Common myeloid progenitor, CD34-positive (primary cell): Measurements from ENCODE around the gene COX4I1.

Source experiments
- CTCF ChIA-PET: fragments of 350-600 bp; sonication (Branson Sonifier 250); formaldehyde crosslinking; loops from one replicate; lab custom pipeline; 2021; ENCODE audit warnings: antibody characterized with exemption; lab: Charles Lee
- POLR2A ChIA-PET: fragments of 350-600 bp; sonication (Branson Sonifier 250); formaldehyde crosslinking; loops from one replicate; lab custom pipeline; 2021; ENCODE audit warnings: antibody characterized with exemption; lab: Charles Lee
- DNase-seq, 3 donors: peaks; one replicate each; pipeline versions ENCODE4 v3.0.0 to v3.0.0-alpha.2; 2013
- H3K27ac ChIP-seq, 2 experiments: 1 replicate in 1 of 2; 2 replicates in 1 of 2; pipeline ENCODE4 v1.7.0; 2013; ENCODE audit warnings: inconsistent platforms in 2 of 2, low read length in 2 of 2, mild to moderate bottlenecking in 2 of 2, low read depth in 1 of 2, moderate library complexity in 1 of 2; ENCODE audit not compliant: severe bottlenecking in 2 of 2, insufficient read depth in 1 of 2, poor library complexity in 1 of 2
- H3K27me3 ChIP-seq, 5 experiments: replicated peaks in 2 of 5; 1 replicate in 3 of 5; 2 replicates in 2 of 5; pipeline versions ENCODE4 v1.6.1 to v1.7.0; 2013; ENCODE audit warnings: low read length in 4 of 5, mild to moderate bottlenecking in 2 of 5, moderate library complexity in 2 of 5, inconsistent platforms in 1 of 5; ENCODE audit not compliant: insufficient read depth in 5 of 5, control insufficient read depth in 4 of 5
- H3K36me3 ChIP-seq, 4 experiments: 1 replicate in 2 of 4; 2 replicates in 2 of 4; pipeline versions ENCODE4 v1.6.1 to v1.7.0; 2013; ENCODE audit warnings: low read length in 3 of 4, control low read depth in 1 of 4, mild to moderate bottlenecking in 1 of 4; ENCODE audit not compliant: control insufficient read depth in 4 of 4, insufficient read depth in 4 of 4
- H3K4me1 ChIP-seq, 4 experiments: 1 replicate in 3 of 4; 2 replicates in 1 of 4; pipeline versions ENCODE4 v1.6.1 to v1.7.1; 2013; ENCODE audit warnings: low read length in 3 of 4, mild to moderate bottlenecking in 3 of 4, control low read depth in 1 of 4, inconsistent platforms in 1 of 4, moderate library complexity in 1 of 4; ENCODE audit not compliant: control insufficient read depth in 4 of 4, insufficient read depth in 4 of 4; ENCODE audit errors: control extremely low read depth in 1 of 4
- H3K4me3 ChIP-seq, 7 experiments: 1 replicate in 4 of 7; 2 replicates in 3 of 7; pipeline versions ENCODE4 v1.5.1 to v1.7.0; 2013; ENCODE audit warnings: mild to moderate bottlenecking in 7 of 7, low read length in 6 of 7, moderate library complexity in 6 of 7, inconsistent platforms in 2 of 7, low read depth in 2 of 7, control low read depth in 1 of 7; ENCODE audit not compliant: insufficient read depth in 4 of 7, control insufficient read depth in 1 of 7; ENCODE audit errors: extremely low read depth in 1 of 7
- H3K9me3 ChIP-seq, 5 experiments: 1 replicate in 4 of 5; 2 replicates in 1 of 5; pipeline versions ENCODE4 v1.6.1 to v1.7.1; 2013; ENCODE audit warnings: low read length in 4 of 5, mild to moderate bottlenecking in 2 of 5, inconsistent platforms in 1 of 5, low read depth in 1 of 5, moderate library complexity in 1 of 5; ENCODE audit not compliant: control insufficient read depth in 4 of 5, insufficient read depth in 2 of 5; ENCODE audit errors: control extremely low read depth in 1 of 5
- WGBS: methylation state at CpG from one replicate; pipeline ENCODE4 v1.1.5; 2013; ENCODE audit not compliant: insufficient coverage; 5-methylcytosine and 5-hydroxymethylcytosine counted together

COX4I1 gene

GRCh38 chr16:85838381-85838780, 38.9 kb downstream of the COX4I1 start:
- H3K27me3 ChIP-seq, result peaks cover 0 to 21% (median 2%) of the 10 kb centered on the region in 5 experiments
- 62% methylated on average over 11 of the region's 11 CpGs for WGBS
- H3K4me1 ChIP-seq, result no peaks in the 10 kb centered on the region
- POLR2A ChIA-PET, result no interaction called here
- H3K36me3 ChIP-seq, result no peaks in the 10 kb centered on the region
- H3K4me3 ChIP-seq, result no peak overlapping the region
- H3K9me3 ChIP-seq, result peaks cover 0 to 2% (median 0%) of the 10 kb centered on the region in 5 experiments
- DNase-seq, result peak in 1 of 3 donors; percentile 33
- H3K27ac ChIP-seq, result no peak overlapping the region
- CTCF ChIA-PET, result interaction anchor here (0.8 to 1.9 kb wide), 4 partner anchors 19 to 148 kb away, joined by 3 to 5 read pairs (median 4); no protein-coding TSS in a partner anchor

GRCh38 chr16:85838876-85839585, 39.5 kb downstream of the COX4I1 start:
- 97% methylated on average over 20 of the region's 21 CpGs for WGBS
- POLR2A ChIA-PET, result no interaction called here
- H3K36me3 ChIP-seq, result no peaks in the 10 kb centered on the region
- peaks cover 0 to 2% (median 0%) of the 10 kb centered on the region in 5 experiments for H3K9me3 ChIP-seq
- no peak for DNase-seq
- no peaks in the 10 kb centered on the region for H3K4me1 ChIP-seq
- no peak overlapping the region for H3K27ac ChIP-seq
- CTCF ChIA-PET, result no interaction called here
- no peak overlapping the region for H3K4me3 ChIP-seq
- H3K27me3 ChIP-seq, result peaks cover 0 to 17% (median 2%) of the 10 kb centered on the region in 5 experiments

GRCh38 chr16:85839681-85840240, 40.3 kb downstream of the COX4I1 start:
- 96% methylated on average over 15 of the region's 24 CpGs for WGBS
- no peaks in the 10 kb centered on the region for H3K36me3 ChIP-seq
- DNase-seq, result no peak
- no peak overlapping the region for H3K4me3 ChIP-seq
- peaks cover 0 to 17% (median 2%) of the 10 kb centered on the region in 5 experiments for H3K27me3 ChIP-seq
- ChIA-PET CTCF (no interaction called here), POLR2A (no interaction called here)
- peaks cover 0 to 4% (median 0%) of the 10 kb centered on the region in 4 experiments for H3K4me1 ChIP-seq
- no peaks in the 10 kb centered on the region for H3K9me3 ChIP-seq
- no peak overlapping the region for H3K27ac ChIP-seq

- DNase-seq, result no peak
- Histone ChIP-seq H3K4me3 (no peak overlapping the region), H3K4me1 (peaks cover 0 to 6% (median 0%) of the 10 kb centered on the region in 4 experiments), H3K9me3 (no peaks in the 10 kb centered on the region), H3K36me3 (no peaks in the 10 kb centered on the region), H3K27ac (no peak overlapping the region), H3K27me3 (peaks cover 0 to 23% (median 2%) of the 10 kb centered on the region in 5 experiments)
- ChIA-PET POLR2A (no interaction called here), CTCF (no interaction called here)
- 92% methylated on average over 5 of the region's 9 CpGs for WGBS
Measured at GRCh38 chr16:85840395-85840794, 40.9 kb downstream of the COX4I1 start.

GRCh38 chr16:85840801-85841200, 41.3 kb downstream of the COX4I1 start:
- ChIA-PET POLR2A (no interaction called here), CTCF (no interaction called here)
- no peak overlapping the region for H3K27ac ChIP-seq
- H3K36me3 ChIP-seq, result no peaks in the 10 kb centered on the region
- no peaks in the 10 kb centered on the region for H3K9me3 ChIP-seq
- no peak overlapping the region for H3K4me3 ChIP-seq
- peaks cover 0 to 6% (median 0%) of the 10 kb centered on the region in 4 experiments for H3K4me1 ChIP-seq
- H3K27me3 ChIP-seq, result peaks cover 0 to 25% (median 2%) of the 10 kb centered on the region in 5 experiments
- WGBS, result 99% methylated on average over 10 of the region's 10 CpGs
- no peak for DNase-seq

- CTCF ChIA-PET, result interaction anchor here (0.9 kb wide), 1 partner anchor 21 kb away, joined by 3 read pairs; no protein-coding TSS in a partner anchor
- no peaks in the 10 kb centered on the region for H3K9me3 ChIP-seq
- peaks cover 0 to 29% (median 2%) of the 10 kb centered on the region in 5 experiments for H3K27me3 ChIP-seq
- H3K4me3 ChIP-seq, result no peak overlapping the region
- no peak overlapping the region for H3K27ac ChIP-seq
- H3K4me1 ChIP-seq, result peaks cover 0 to 7% (median 0%) of the 10 kb centered on the region in 4 experiments
- no peak for DNase-seq
- POLR2A ChIA-PET, result no interaction called here
- 95% methylated on average over 9 of the region's 9 CpGs for WGBS
- no peaks in the 10 kb centered on the region for H3K36me3 ChIP-seq
Measured at GRCh38 chr16:85842435-85842834, 42.9 kb downstream of the COX4I1 start.

GRCh38 chr16:85842848-85843247, 43.4 kb downstream of the COX4I1 start:
- no peak overlapping the region for H3K27ac ChIP-seq
- H3K4me1 ChIP-seq, result peaks cover 0 to 11% (median 2%) of the 10 kb centered on the region in 4 experiments
- H3K36me3 ChIP-seq, result no peaks in the 10 kb centered on the region
- POLR2A ChIA-PET, result no interaction called here
- CTCF ChIA-PET, result interaction anchor here (0.9 kb wide), 1 partner anchor 22 kb away, joined by 3 read pairs; no protein-coding TSS in a partner anchor
- 96% methylated on average over 8 of the region's 9 CpGs for WGBS
- H3K4me3 ChIP-seq, result no peak overlapping the region
- no peaks in the 10 kb centered on the region for H3K9me3 ChIP-seq
- DNase-seq, result no peak
- H3K27me3 ChIP-seq, result peaks cover 0 to 33% (median 5%) of the 10 kb centered on the region in 5 experiments
